ENCODE results near the gene OLAH.
"Not testable (repeated sequence)": the region's sequence is repeated elsewhere in the genome, so short reads cannot be mapped to it uniquely, and the experiment has no call there.

OLAH gene

DNA sequence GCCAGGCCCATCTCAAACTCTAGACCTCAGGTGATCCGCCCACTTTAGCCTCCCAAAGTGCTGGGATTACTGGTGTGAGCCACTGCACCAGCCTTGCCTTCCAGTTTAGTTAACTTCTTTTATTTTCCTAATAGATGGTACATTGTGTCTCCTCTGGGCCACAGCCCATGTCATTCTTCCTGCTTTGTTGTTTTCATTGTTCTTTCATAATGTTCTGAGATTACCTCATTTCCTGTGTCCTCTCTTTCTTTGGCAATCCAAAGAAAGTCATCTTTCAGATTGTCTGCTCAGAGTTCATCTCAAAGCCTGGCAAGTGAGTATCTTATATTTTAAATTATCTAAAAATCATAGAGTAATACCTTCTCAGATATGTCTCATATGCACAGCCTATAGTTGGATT, at the start of gene OLAH:
Gene OLAH, plus strand, starts transcription at position 270 of the 400 bp plus-strand sequence. CDS start 3,346 bp downstream, outside the sequence.
- no peak for DNase-seq

DNA sequence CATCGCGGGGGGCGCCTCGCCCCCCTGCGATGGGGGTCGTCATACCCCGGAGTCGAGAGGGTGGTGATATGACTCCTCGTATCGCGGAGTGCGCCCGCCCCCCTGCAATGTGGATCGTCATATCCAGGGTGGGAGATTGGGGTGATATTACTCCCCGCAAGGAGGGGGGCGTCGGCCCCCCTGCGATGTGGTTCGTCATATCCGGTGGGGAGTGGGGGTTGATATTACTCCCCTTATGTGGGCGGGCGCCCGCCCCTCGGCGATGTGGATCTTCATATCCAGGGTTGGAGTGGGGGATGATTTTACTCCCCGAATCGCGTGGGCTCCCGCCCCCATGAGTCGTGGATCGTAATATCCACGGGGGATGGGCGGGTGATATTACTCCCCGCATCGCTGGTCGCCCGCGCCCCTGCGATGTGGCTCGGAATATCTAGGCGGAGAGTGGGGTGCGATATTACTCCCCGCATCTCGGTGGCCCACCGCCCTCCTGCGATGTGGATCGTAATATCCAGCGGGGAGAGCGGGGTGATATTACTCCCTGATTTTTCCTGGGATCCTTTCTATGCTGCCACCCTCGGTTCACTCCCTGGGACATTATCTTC, 47.7 kb upstream of the OLAH start:
- no peak for DNase-seq

DNA sequence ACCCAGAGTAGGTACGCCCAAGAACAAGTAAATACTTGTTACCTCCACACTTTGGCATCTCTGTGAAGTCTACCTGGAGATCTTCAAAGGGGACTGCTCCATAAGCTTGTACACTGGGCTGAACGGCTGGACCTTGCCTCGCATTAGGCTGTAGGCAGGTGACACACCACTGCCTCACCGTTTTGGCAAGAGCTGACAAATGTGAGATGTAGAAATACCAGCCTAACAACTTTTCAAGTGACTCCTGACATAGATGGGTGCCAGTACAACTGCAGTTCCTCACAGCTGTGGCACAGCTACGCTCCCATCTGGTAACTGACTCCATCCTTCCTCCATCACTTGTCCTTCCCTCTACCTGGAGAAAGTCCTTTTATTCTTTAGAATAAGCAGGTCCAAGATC, 30.2 kb upstream of the OLAH start:
- not testable (repeated sequence) for DNase-seq

DNA sequence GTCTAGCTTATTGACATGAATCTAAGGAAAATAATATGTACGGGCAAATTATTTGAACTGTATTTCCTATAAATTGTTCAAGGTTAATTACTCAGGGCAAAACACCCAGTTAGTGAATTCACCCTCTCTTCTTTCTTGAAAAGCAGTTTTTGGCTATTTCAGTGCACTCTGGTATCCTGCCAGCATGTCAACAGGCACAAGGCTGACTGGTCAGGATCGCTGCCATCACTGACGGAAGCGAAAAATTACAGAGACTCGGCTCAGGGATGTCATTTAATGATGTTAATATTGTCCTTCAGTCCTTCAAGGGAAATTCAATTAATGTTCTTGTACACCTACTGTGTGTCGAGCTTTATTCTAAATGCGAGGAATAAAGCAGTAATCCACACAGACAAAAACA, 28.3 kb upstream of the OLAH start:
- no peak for DNase-seq

DNA sequence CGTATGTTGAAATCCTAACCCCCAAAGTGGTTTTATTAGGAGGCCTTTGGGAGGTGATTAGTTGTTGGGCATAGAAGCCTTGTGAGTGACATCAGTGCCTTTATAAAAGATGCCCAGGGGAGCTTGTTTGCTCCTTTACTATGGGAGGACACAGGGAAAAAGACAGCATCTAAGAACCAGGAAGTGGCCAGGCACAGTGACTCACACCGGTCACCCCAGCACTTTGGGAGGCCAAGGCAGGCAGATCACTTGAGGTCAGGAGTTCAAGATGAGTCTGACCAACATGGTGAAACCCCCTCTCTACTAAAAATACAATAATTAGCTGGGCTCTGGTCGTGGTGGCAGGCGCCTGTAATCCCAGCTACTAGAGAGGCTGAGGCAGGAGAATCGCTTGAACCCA, 22.8 kb upstream of the OLAH start:
- peak in 1 of 2 donors; percentile 32 for DNase-seq

DNA sequence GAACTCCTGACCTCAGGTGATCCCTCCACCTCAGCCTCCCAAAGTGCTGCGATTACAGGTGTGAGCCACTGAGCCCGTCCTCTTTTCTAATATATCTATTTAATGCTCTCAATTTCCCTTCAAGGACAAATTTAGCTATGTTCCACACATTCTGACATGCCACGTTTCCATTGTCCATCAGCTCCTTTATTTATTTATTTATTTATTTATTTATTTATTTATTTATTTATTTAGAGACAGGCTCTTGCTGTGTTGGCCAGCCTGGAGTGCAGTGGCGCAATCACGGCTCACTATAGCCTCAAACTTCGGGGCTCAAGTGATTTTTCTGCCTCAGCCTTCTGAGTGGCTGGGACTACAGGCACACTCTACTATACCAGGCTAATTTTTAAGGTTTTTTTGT, 20.7 kb upstream of the OLAH start:
- DNase-seq, result not testable (repeated sequence)

DNA sequence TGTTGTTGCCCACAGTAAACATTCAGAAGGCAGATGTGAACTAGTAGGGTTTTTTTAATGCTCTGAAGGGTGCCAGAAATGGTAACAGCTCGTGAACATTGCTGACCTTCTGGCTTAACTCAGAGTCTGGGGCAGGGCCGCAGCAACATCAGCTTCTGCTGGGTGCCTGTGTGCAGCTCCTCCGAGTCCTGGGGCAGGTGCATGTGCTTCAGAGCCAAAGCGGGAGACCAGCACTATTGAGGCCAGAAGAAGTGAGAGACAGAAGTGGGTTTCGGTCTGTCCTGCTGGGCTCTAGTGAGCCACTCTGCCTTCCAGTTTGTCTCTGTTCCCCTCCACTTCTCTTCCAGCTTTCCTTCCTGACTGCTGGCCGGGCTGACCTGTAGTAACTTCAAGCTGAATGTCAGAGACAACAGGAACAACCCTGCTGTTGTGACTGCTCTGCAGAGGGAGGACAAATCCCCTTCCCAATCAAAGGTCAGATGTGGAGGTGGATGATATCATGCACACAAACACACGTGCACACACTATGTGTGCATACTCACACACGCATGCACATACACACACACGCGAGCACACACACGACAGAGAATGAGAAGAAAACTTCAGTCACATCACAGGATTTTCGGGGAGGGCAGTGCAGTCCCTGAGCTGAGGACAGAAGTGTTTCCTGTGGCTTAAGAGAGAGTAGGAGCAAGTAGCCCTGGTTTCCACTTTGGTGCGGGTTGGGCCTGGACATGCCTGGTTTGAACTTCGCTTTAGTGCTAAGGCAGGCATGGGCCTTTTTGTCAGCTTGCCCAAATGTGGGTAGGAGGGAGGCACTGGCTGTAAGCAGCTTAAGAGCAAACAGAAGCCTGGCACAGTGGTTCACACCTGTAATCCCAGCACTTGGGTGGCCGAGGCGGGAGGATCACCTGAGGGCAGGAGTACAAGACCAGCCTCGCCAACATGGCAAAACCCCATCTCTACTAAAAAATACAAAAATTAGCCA, 19.4 kb upstream of the OLAH start:
- DNase-seq, result not testable (repeated sequence)

DNA sequence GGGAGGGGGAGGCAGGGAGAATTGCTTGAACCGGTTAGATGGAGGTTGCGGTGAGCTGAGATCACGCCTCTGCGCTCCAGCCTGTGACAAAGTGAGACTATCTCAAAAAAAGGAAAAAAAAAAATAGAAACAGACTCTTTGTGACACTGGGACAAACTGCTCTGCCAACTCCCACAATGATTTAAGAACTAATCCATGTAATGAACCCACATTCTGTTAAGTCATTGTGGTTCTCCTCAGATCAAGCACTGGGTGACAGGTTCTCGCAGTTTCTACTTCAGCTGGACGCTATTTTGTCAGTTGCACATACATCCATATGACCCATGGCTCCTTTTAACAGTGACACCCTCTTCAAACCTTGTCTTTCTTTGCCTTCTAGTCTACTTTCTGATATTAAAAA, 18.7 kb upstream of the OLAH start:
- not testable (repeated sequence) for DNase-seq

DNA sequence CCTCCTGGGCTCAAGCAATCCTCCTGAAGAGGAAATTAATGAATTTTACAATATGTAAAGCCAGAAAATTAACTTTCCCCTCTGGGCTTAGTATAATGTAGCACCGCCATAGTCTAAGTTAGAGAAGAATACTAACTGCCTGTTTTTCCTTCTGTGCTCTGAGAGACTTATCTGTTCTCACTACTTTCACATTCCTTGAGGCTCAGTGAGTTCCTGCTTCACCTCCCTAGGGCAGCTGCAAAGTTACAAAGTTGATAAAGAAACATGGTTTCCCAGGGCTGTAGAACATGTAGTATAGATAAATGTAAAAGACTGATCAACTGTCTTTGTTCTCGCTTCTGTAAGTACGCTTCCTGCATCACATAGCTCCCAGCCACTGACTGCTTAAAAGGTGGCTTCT, 16.0 kb upstream of the OLAH start:
- no peak for DNase-seq

DNA sequence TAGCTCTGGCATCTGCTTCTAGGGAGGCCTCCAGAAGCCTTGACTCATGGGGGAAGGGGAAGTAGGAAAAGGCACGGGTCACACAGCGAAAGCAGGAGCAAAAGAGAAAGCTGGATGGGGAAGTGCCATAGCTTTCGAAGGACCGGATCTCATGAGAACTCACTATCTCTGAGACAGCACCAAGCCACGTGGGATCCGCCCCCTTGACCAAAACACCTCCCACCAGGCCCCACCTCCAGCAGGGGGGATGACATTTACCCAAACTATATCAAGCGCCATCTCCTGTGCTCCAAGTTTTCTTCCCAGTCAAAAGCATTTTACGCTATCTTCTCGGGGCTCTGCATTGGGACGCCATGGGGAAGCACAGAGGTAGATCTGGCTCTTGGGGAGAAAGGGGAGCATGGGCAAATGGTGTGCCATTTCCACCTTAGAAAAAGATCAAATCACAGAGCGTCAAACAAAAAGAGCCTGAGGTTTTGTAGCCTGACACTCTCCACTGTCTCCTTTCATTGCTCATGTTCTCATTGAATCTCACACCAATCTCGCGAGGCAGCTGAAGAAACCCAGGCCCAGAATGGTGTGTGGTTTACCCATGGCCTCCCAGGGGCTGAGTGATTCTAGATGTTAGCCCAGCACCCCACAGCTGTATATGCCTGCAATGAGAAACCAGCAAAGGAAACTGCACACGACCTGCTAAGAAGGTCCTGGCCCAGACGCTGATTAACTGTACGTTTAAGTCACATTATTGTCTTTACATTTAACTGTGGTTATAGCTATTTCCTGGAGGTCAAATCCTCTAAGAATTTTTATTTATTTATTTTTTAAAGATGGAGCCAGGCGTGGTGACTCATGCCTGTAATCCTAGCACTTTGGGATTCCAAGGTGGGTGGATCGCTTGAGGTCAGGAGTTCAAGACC, 8.1 kb upstream of the OLAH start:
- peak; percentile 14 to 42 for DNase-seq

DNA sequence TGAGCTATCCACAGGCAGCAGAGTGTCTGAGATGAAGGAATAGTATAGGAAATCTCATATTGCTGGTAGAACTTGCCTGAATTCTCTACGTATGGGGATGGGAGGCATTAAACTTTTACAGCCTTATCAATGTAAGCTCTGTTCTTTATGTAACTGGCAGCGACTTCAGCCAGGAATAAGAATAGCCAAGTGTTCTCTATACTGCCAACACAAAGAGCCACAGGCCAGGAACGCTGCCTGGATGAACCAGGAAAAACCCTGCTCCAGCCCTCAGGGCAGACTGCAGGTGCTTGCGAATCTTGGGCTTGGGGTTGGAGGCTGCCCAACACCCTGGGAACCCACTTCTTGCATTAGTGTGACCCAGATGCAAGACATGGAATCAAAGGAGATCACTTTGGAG, 6.1 kb upstream of the OLAH start:
- DNase-seq, result no peak

DNA sequence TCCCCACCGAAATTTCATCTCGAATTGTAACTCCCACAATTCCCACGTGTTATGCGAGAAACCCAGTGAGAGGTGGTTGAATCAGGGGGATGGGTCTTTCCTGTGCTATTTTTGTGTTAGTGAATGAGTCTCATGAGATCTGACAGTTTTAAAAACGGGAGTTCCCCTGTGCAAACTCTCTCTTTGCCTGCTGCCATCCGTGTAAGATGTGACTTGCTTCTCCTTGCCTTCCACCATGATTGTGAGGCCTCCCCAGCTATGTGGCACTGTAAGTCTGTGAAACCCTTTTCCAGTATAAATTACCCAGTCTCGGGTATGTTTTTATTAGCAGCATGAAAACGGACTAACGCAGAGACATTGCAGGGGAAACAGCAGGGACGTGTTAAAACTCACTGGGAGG, 5.3 kb upstream of the OLAH start:
- no peak for DNase-seq

DNA sequence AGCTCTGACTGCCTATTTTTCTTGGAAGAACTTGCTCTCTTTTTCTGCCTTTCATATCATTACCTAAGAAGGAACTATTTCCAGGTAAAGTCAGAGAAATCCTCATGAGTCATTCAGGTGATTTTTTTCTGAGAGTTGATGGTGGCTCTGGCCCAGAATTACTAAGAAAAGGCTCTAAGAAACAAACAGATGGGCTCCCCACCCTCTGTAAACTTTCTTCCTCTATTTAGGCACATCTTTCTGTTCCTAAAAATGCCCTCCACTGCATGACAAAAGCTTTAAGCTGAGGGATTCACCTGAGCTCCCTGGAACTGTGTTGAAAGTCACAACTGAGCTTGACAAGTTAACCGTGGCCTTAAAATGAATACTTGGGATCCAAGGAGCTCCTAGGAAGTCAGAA, 1.6 kb downstream of the OLAH start:
- DNase-seq, result no peak

DNA sequence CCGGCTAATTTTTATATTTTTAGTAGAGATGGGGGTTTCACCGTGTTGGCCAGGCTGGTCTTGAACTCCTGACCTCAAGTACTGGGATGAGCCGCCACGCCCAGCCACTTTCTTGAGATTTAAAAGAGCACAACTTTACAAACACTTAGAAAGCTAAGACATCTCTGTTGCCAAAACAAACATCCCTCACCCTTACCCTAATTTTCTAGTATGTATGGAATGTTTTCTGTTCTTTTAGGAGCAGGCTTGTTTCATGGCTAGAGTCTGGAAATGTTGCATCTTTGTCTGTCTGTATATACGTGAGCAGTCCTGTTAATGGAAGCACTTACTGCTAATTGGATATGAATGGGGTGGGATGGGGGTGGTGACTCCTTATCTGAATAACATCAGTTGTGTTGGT, 2.9 kb downstream of the OLAH start:
- no peak for DNase-seq

DNA sequence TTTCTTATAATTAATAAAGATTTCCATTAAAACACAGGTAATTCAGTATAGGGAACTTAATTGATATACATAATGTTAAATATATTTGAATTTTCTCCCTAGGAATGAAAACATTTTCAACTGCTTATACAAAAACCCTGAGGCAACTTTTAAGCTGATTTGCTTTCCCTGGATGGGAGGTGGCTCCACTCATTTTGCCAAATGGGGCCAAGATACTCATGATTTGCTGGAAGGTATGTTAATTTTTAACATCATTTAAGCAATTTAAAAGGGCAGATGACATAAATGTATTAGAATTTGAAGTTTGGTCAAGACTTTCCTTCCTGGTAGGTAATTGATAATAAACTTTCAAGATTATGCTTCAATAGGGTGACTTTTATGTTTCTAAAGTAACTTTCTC, 5.8 kb downstream of the OLAH start:
- DNase-seq, result no peak

DNA sequence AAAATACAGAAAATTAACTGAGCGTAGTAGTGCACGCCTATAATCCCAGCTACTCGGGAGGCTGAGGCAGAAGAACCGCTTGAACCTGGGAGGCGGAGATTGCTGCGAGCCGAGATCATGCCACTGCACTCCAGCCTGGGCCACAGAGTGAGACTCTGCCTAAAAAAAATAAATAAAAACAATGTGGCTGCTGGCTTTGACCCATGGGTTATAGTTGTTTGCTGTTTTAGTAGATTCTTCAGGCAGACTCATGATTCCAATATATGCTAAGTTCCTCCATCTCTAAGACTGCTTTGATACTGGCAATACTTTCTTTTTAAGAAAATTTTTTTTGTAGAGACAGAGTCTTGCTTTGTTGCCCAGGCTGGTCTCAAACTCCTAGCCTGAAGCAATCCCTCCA, 8.4 kb downstream of the OLAH start:
- no peak for DNase-seq

DNA sequence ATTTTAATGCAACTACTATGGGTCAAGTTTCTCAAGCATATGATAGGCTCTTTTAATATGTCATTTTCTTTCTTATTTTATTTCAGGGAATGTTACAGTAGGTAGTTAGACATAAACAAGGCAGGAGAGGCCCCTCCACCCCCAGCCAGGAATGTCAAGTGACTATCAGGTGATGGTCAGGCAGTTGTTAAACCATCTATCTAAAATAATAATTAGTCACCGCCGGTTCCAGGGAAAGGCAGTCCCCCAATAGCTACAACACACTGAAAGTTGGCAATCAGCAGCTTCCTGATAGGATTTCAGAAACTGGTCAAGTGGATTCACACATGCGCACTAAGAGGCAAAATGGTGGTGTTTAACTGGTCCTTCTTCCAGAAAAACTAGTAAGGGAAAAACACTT, 9.3 kb downstream of the OLAH start:
- no peak for DNase-seq

DNA sequence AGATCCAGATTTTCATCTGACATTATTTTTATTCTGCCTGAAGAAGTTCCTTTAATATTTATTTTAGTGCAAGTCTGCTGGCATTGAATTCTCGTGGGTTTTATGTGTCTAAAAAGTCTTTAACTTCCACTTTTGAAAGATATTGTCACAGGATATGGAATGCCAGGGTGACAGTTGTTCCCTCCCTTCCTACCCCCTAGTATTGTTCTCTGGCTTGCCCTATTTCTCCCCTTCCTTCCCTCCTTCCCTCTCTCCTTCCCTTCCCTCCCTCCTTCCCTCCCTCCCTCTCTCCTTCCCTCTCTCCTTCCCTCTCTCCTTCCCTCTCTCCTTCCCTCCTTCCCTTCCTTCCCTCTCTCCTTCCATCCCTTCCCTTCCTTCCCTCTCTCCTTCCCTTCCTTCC, 14.9 kb downstream of the OLAH start:
- no peak for DNase-seq

DNA sequence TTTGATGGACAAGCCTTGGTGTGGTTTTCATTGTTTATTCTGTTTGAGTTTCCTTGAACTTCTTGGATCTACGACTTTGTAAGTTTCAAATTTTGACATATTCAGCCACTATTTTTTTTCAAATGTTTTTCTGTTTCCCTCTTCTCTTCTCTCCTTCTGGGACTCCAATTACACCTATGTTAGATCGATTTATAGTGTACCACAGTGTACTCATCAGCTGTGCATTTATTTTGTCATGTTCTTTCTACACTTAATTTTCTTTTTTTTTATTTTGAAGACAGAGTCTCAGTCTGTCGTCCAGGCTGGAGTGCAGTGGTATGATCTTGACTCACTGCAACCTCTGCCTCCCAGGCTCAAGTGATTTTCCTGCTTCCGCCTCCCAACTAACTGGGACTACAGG, 16.2 kb downstream of the OLAH start:
- DNase-seq, result no peak

DNA sequence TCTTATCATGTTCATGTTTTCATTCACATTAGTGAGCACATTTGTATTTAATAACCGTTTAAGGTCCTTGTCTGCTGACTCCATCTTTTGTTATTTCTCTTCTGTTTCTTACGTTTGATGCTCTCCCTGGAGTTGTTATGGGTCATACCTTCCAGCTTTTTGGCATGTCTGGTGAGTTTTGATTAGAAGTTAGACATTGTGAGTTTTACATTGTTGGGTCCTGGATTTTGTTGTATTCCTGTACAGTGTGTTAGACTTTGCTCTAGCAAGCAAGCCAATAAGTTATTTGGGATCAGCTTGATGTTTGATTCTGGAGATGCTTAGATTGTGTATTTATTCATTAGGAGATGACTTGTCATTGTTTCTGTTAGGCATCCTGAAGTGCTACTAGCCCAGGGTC, 16.9 kb downstream of the OLAH start:
- no peak for DNase-seq

DNA sequence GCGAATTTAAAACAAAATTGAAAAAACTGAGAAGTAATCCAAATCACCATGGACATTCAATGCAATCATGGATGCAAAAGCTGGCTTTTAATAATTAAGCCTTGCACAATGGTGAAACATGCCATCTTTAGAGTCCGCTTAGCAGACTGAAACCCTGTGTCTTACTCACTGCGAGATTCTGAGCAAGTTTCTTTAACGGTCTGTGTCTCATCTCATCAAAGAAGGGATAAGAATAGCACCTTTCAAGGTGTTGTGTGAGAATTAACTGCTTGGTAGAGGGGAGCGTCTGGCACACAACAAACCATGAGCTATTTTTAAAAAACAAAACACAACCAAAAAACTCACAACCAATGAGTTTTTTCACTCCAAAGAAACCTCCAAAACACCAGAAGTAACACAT, 23.4 kb downstream of the OLAH start:
- no peak for DNase-seq

DNA sequence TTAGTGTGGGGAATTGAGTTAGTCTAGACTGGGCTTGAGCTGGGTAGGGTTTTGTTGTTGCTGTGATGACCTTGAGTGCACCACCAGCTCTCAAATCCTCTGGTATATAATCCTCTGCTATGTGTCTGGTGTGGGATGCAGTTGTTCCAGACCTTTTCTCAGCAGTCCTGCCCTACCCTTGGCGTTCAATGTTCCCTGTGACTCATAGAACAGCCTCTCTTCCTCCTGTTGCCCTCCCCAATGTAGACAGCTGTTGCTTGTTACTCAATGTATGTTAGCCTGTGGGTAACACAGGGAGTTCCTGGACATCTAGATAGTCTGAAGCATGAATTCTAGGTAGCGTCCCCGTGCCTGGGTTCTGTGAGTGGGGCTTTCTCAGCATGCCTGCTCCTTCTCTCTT, 25.1 kb downstream of the OLAH start:
- no peak for DNase-seq

DNA sequence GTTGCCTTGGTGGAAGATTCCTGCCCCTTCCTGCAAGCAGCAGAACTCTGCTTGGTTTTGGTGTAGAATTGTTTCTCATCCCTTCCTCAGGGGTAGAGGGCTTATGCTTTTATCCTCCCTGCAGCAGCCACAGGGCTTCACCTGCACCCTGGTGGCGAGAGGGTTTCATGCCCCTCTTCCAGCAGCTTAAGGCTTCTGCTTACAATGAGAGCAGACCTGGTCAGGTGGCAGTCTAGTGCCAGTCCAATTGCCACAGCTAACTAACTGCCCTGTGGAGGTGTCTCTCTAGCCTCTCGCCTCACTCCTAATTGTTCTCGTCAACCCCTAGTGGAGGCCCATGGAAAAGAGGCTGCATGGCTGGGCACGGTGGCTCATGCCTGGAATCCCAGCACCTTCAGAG, 25.5 kb downstream of the OLAH start:
- DNase-seq, result no peak
